SK-N-MC (cell line): ENCODE data around the gene PCDHB11.

ENCODE experiments used
- EZH2 ChIP-seq: fragments of 200-600 bp; sonication (generic); IDR thresholded peaks from one replicate; pipeline ENCODE4 v1.6.1; 2017; ENCODE audit warnings: antibody characterized with exemption
- FOXP2 ChIP-seq: optimal IDR thresholded peaks from 2 replicates; pipeline ENCODE3; 2011; ENCODE audit warnings: mild to moderate bottlenecking, moderate library complexity; ENCODE audit not compliant: insufficient read depth; ENCODE audit errors: extremely low read length, control extremely low read depth
- POLR2AphosphoS5 ChIP-seq: IDR thresholded peaks from 2 replicates; pipeline ENCODE4 v1.6.1; 2012; ENCODE audit warnings: mild to moderate bottlenecking, low read depth, low read length, borderline replicate concordance

- TF ChIP-seq POLR2AphosphoS5, result no peak
- no peak for TF ChIP-seq EZH2
- no peak for TF ChIP-seq FOXP2
Observed at GRCh38 chr5:141186897-141187512, 12.4 kb upstream of the PCDHB11 start, which contains the start of gene PCDHB9.
